ENCODE data around the gene EFNA3.

GRCh38 chr1:155043301-155043702 is 35.3 kb upstream of the EFNA3 start:
- TF ChIP-seq CTCF (conservative IDR thresholded peaks at IDR 0.05 in 1 of 2, IDR thresholded peaks at IDR 0.05 in 1 of 2; ENCODE audit: low read depth in 1 of 2, low read length in 2 of 2) (no peak), EZH2 (IDR thresholded peaks at IDR 0.05; ENCODE audit: low read length, missing control alignments) (no peak)
